ENCODE results near the gene PPP2R3B. TPM values are rescaled to one million over a fixed set of nuclear protein-coding genes. Genes with fewer than 3 reads are reported as not detected.

Gene PPP2R3B
- total and polyA plus RNA-seq, 2 of the 13 experiments (the other 11 are each of a cell fraction or from before 2014, with no cell fraction given): 17.0 to 21.4 TPM

DNA sequence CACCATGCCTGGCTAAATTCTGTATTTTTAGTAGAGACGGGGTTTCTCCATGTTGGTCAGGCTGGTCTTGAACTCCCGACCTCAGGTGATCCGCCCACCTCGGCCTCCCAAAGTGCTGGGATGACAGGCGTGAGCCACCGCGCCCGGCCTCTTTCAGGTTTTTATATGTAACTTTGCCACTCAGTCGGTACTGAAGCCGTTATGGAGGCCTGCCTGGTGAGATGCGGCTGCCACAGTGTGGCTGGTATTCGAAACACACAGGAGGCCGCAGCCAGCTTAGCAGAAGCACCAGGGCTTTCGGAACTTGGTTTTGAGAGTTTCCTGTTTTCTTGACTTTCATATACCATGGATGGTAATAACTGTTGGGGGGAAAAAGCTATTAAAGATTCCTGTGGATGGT, 62.0 kb downstream of the PPP2R3B start (continued):
- TF ChIP-seq ELF3 (CRISPR knock-in tag; IDR thresholded peaks at IDR 0.05): 0 out of 2 replicates have a peak, but pooled peaks have one; percentile 8

DNA sequence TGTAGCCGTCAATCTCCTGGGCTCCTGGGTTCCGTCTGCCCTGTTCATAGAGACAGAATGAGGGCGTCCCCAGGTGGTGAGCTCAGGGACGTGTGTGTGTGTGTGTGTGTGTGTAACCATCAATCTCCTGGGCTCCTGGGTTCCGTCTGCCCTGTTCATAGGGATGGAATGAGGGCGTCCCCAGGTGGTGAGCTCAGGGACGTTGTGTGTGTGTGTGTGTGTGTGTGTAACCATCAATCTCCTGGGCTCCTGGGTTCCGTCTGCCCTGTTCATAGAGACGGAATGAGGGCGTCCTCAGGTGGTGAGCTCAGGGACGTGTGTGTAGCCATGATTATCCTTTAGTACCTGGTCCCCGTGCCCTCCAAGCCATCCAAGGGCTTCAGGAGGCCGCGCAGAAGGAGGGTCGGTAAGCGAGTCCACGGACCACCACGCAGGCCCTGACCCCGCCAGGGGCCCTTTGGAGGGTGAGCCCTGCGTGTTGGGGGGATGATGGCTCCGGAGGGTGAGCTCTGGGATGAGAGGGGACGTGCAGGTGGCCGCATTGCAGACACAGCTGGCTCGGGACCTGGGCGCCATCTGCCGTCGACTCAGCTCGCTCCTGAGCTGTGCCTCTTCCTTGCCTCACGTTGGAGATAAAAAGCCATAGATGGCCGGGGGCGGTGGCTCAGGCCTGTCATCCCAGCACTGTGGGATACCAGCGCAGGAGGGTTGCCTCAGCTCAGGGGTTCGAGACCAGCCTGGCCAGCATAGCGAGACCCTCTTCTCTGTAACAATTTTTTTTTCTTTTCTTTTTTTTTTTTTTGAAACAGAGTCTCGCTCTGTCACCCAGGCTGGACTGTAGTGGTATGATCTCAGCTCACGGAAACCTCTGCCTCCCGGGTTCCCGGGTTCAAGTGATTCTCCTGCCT, 62.7 kb downstream of the PPP2R3B start:
- WGBS (ENCODE audit: low lambda C conversion rate): 4% methylated on average over 21 of the region's 38 CpGs
- intact Hi-C loops (cut with micrococcal nuclease; ENCODE audit: unreplicated experiment): loop anchor here (10.0 kb wide), 1 partner anchor 51 kb away; no protein-coding TSS in a partner anchor
- CTCF ChIA-PET (ENCODE audit: low intra/inter-chr PET ratio, low total read pairs): no interaction called here
- TF ChIP-seq GATA4 (IDR thresholded peaks at IDR 0.05; ENCODE audit: borderline replicate concordance, low read depth) (no peak), MAZ (IDR thresholded peaks at IDR 0.05; ENCODE audit: borderline replicate concordance, low read depth, low read length) (0 out of 2 replicates have a peak, but pooled peaks have one; percentile 24), MAZ (CRISPR knock-in tag; IDR thresholded peaks at IDR 0.05; ENCODE audit: low read depth) (no peak), STAG1 (CRISPR knock-in tag; IDR thresholded peaks at IDR 0.05) (peak; percentile 69), SAFB2 (CRISPR knock-in tag; IDR thresholded peaks at IDR 0.05; ENCODE audit: borderline replicate concordance, low read depth) (0 out of 2 replicates have a peak, but pooled peaks have one; percentile 19), THAP11 (CRISPR knock-in tag; IDR thresholded peaks at IDR 0.05) (no peak), TBL1XR1 (IDR thresholded peaks at IDR 0.05; ENCODE audit: borderline replicate concordance, low read length, partially characterized antibody) (no peak), ELF3 (CRISPR knock-in tag; IDR thresholded peaks at IDR 0.05) (0 out of 2 replicates have a peak, but pooled peaks have one; percentile 6), HNF4A (CRISPR knock-in tag; IDR thresholded peaks at IDR 0.05) (no peak), ZNF788 (CRISPR knock-in tag; IDR thresholded peaks at IDR 0.05; ENCODE audit: borderline replicate concordance) (0 out of 2 replicates have a peak, but pooled peaks have one; percentile 55), WIZ (CRISPR knock-in tag; IDR thresholded peaks at IDR 0.05) (no peak; the same call in 1 of the 2 replicates)
- TF ChIP-seq, protein P1, sequence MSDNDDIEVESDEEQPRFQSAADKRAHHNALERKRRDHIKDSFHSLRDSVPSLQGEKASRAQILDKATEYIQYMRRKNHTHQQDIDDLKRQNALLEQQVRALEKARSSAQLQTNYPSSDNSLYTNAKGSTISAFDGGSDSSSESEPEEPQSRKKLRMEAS (IDR thresholded peaks at IDR 0.05): no peak
- TF ChIP-seq, protein P2, sequence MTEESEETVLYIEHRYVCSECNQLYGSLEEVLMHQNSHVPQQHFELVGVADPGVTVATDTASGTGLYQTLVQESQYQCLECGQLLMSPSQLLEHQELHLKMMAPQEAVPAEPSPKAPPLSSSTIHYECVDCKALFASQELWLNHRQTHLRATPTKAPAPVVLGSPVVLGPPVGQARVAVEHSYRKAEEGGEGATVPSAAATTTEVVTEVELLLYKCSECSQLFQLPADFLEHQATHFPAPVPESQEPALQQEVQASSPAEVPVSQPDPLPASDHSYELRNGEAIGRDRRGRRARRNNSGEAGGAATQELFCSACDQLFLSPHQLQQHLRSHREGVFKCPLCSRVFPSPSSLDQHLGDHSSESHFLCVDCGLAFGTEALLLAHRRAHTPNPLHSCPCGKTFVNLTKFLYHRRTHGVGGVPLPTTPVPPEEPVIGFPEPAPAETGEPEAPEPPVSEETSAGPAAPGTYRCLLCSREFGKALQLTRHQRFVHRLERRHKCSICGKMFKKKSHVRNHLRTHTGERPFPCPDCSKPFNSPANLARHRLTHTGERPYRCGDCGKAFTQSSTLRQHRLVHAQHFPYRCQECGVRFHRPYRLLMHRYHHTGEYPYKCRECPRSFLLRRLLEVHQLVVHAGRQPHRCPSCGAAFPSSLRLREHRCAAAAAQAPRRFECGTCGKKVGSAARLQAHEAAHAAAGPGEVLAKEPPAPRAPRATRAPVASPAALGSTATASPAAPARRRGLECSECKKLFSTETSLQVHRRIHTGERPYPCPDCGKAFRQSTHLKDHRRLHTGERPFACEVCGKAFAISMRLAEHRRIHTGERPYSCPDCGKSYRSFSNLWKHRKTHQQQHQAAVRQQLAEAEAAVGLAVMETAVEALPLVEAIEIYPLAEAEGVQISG (CRISPR knock-in tag; IDR thresholded peaks at IDR 0.05): peak; percentile 39; the same call in 1 of the 2 replicates
- TF ChIP-seq, protein P3, sequence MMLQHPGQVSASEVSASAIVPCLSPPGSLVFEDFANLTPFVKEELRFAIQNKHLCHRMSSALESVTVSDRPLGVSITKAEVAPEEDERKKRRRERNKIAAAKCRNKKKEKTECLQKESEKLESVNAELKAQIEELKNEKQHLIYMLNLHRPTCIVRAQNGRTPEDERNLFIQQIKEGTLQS (CRISPR knock-in tag; IDR thresholded peaks at IDR 0.05): 0 out of 2 replicates have a peak, but pooled peaks have one; percentile 15
- TF ChIP-seq, protein P4, sequence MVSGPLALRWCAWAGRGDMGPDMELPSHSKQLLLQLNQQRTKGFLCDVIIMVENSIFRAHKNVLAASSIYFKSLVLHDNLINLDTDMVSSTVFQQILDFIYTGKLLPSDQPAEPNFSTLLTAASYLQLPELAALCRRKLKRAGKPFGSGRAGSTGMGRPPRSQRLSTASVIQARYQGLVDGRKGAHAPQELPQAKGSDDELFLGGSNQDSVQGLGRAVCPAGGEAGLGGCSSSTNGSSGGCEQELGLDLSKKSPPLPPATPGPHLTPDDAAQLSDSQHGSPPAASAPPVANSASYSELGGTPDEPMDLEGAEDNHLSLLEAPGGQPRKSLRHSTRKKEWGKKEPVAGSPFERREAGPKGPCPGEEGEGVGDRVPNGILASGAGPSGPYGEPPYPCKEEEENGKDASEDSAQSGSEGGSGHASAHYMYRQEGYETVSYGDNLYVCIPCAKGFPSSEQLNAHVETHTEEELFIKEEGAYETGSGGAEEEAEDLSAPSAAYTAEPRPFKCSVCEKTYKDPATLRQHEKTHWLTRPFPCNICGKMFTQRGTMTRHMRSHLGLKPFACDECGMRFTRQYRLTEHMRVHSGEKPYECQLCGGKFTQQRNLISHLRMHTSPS (CRISPR knock-in tag; IDR thresholded peaks at IDR 0.05; ENCODE audit: low read depth): 0 out of 2 replicates have a peak, but pooled peaks have one; percentile 33

More for the DNA sequence above, 62.7 kb downstream of the PPP2R3B start:
- Histone ChIP-seq H2AFZ (ENCODE audit: low read length) (no peak overlapping the region), H3K4me2 (ENCODE audit: low read depth, low read length) (peak overlapping the region; percentile 71), H3K79me2 (ENCODE audit: insufficient read depth, low read length) (peaks cover 3% of the 10 kb centered on the region), H3K27me3 (ENCODE audit: control insufficient read depth in 1 of 2, insufficient read depth in 2 of 2, low read length in 2 of 2) (no peaks in the 10 kb centered on the region), H3K4me3 (replicated peaks in 1 of 3; ENCODE audit: insufficient read depth in 1 of 3, low read depth in 2 of 3, low read length in 3 of 3) (peak overlapping the region in 2 of 3 experiments; percentile 44 to 60; a peak in 5 of 6 replicates), H3K9me3 (ENCODE audit: low read length) (no peaks in the 10 kb centered on the region), H3K9ac (ENCODE audit: insufficient read depth, low read depth, low read length) (no peak overlapping the region), H3K4me1 (ENCODE audit: insufficient read depth, low read length) (peaks cover 49% of the 10 kb centered on the region), H3K36me3 (replicated peaks in 1 of 2; ENCODE audit: control insufficient read depth in 1 of 2, insufficient read depth in 2 of 2, low read length in 2 of 2) (no peaks in the 10 kb centered on the region), H3K27ac (ENCODE audit: extremely low read length, insufficient read depth, low read length) (no peak overlapping the region), H4K20me1 (ENCODE audit: insufficient read depth, low read length) (no peaks in the 10 kb centered on the region)
- FAIRE-seq (peak; percentile 43), DNase-seq (ENCODE audit: low spot score) (peak; percentile 68), ATAC-seq (peak; percentile 76)
- in situ Hi-C loops (cut with HindIII; ENCODE audit: extremely low pct_ligation_motif_present, low pct_unique_long_range_greater_than_20kb): no loop called here
- POLR2A ChIA-PET: no interaction called here
- no TSS peak for BruUV-seq (replicated peaks)

Measured in HepG2 (cell line).